NCI-H524 (cell line): ENCODE measurements around the gene ZNF45.
A peak's percentile ranks its signal among the peaks of the same experiment; 100 is the strongest.
"Not testable (repeated sequence)": the region's sequence is repeated elsewhere in the genome, so short reads cannot be mapped to it uniquely, and the experiment has no call there.

ENCODE experiments used
- DNase-seq, 2 experiments: peaks; one replicate each; lab custom pipeline; 2025; lab: John Stamatoyannopoulos, UW

ZNF45 gene

DNA sequence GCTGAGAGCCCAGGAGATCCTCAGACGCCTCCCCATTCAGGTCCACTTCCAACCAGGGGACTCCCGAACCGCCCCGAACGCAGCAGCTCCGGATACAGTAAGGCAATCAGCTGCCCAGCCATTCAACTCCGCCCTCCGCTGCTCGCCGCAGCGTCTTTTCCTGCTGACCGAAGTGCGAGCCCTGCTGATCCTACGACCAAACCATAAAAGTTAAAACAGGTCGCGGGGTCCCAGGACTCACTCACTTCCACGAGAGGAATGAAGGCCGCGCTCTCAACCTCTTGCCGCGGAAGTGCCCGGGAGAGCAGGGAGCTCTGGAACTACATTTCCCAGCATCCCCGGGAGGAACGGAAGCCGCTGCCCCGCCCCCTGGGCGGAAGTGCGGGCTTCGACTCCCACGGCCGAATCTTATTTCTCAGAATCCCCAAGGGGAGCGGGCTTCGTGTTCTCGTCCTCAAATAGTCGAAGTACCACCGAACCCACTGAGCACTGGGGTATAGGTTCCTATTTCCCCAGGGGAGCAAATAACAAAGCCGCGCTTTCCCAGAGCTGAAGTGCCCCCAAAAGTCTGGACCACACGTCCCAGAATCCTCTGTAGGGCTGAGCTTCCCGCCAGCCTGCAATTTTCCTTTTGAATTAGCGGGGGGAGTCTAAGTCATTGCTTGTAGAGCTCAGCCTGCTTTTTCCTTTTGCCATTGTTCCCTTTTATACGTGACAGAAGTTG is at the start of gene ZNF45:
ZNF45 (minus strand) TSS at position 298 of the 724 bp plus-strand sequence. CDS start 13,097 bp downstream, outside the sequence.
- DNase-seq, result peak; percentile 82 to 85

DNA sequence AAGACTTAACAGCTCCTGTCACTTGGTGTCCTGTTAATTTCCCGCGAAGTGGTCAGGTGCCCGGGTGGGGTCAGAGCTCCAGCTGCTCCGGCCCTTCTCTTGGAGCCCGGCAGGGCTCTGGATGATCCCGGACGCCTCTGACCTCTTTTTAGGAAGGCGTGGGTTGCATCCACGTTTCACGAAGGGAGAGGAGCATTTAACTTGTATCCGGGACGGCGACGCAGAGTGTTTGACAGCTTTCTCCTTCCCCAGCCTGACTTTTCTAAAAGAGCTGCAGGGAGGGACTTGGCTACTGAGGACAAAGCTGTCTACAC is 49.6 kb upstream of the ZNF45 start:
- DNase-seq, result peak in 1 of 2 experiments; percentile 9

DNA sequence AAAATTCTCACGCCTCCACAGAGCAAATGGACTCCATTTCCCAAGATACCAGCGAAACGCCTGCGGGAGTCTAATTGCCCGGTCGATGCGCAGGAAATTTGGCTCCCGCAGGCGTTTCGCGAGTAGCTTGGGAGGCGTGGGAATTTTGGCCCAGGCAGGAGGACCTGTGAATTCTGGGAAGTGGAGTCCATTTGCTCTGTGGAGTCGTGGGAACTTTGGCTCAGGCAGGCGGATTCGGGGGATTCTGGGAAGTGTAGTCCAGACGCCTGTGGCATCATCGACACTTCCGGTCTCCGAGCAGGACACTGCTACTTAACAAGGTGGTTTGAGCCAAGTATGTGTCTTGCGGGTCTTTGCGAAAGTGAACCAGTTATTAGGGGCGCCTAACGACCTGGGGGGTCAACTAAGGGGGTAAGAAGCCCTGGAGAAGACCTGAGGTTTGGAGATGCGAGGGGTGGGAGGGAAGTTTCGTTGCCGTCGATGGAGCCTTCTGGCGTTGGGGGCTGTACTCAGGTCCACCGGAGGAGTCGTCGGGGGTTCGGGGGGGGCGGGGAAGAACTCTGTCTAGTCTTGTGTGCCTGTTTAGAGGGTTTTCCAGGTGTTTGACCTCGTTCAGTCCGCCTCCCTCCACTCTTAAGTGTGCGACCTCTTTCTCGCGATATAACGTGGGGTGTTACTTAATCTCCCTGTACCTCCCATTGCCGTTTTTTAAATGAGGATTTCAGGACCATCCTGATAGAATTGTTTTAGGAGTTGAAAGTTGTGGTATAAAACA is 49.0 kb upstream of the ZNF45 start, which contains the start of gene ZNF155:
ZNF155 (plus strand) TSS at position 277 of the 775 bp plus-strand sequence. CDS start 4,356 bp downstream, outside the sequence.
- peak; percentile 97 to 98 for DNase-seq

DNA sequence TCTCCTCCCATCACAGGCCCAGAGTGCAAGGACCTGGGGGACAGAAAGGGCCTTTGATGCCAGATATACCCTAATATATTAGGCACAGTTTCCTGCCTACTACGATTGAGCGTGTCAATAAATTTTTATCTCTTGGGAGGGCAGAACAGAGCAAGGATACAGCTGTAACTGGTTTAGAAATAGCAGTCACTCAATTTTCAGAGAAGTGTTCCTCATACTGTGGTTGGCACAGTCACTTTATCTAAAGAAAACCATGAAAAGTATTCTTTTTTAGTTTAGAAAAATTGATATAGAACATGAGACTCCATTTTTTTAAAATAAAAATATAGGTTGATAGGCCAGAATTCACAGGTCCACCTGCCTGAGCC is 48.4 kb upstream of the ZNF45 start:
- no peak for DNase-seq

DNA sequence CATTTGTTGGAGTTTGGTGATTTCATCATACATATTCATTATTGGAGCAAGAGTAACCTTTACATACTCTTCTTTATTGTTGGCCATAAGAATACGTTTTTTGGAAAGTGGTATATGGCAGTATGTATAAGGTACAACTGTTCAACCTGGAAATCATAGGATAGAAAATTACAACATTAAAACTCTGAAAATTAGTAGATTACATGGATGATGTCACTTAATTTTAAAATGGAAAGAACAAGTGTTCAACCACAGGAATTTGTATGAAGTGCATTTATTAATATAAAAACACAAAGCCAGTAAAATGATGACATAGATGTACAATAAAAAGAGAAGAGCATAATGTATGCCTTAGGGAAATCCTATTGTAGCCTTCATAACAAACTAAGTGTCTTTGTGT is 41.6 kb upstream of the ZNF45 start:
- DNase-seq, result no peak

DNA sequence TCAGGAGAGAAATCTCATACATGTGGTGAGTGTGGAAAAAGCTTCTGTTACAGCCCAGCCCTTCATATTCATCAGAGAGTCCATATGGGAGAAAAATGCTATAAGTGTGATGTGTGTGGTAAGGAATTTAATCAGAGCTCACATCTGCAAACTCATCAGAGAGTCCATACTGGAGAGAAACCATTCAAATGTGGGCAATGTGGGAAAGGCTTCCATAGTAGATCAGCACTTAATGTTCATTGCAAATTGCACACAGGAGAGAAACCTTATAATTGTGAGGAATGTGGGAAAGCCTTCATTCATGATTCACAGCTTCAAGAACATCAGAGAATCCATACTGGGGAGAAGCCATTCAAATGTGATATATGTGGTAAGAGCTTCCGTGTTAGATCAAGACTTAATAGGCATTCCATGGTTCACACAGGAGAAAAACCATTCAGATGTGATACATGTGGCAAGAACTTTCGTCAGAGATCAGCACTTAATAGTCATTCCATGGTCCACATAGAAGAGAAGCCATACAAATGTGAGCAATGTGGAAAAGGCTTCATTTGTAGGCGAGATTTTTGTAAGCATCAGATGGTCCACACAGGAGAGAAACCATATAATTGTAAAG is 31.1 kb upstream of the ZNF45 start:
- DNase-seq, result no peak

DNA sequence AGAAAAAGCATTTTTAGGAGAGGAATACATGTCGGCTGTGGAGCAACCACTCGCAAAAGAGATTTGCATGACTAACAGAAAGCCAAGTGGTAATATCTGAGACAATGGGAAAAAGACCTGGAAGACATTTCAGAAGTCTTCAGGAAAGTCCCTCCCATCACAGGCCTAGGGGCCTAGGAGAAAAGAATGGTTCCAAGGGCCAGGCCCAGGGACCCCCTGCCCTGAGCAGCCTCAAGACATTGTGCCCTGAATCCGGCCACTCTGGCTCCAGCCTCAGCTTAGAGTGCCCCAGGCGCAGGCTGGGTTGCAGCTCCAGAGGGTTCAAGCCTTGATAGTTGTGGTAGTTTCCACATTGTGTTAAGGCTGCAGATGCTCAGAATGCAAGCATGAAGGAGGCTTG is 25.3 kb upstream of the ZNF45 start:
- DNase-seq, result no peak

DNA sequence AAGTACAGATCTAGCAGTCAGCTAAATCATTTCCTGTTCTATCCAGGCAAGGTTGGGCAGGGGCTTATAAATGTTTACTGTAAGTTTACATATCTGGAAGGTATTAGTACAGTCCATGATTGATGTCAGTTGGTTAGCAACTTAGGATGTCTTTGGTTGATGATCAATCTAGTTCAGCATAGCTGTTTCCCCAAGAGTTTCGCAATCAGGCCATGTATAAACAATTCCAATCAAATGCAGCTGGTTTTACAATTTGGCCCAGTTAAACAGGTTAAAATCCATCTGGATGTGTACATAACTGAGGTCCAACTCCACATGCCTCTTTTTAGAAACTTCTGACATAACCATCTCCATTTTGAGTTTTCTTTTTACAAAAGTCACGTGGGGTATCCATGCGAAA is 22.8 kb upstream of the ZNF45 start:
- no peak for DNase-seq

DNA sequence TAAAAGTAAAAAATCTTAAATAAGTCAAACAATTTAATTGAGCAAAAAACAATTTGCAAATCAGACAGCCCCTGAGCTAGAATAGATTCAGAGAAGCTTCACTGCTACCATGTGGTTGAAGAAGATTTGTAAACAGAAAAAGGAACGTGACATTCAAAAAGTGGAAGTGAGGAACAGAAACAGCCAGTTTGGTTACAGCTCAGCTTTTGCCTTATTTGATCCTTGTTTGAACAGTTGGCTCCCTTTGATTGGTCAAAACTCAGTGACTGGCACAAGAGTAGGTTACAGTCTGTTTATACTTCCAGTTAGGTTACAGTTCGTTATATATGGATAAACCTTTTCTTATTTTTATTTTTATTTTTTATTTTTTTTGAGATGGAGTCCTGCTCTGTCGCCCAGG is 21.7 kb upstream of the ZNF45 start:
- DNase-seq, result no peak

DNA sequence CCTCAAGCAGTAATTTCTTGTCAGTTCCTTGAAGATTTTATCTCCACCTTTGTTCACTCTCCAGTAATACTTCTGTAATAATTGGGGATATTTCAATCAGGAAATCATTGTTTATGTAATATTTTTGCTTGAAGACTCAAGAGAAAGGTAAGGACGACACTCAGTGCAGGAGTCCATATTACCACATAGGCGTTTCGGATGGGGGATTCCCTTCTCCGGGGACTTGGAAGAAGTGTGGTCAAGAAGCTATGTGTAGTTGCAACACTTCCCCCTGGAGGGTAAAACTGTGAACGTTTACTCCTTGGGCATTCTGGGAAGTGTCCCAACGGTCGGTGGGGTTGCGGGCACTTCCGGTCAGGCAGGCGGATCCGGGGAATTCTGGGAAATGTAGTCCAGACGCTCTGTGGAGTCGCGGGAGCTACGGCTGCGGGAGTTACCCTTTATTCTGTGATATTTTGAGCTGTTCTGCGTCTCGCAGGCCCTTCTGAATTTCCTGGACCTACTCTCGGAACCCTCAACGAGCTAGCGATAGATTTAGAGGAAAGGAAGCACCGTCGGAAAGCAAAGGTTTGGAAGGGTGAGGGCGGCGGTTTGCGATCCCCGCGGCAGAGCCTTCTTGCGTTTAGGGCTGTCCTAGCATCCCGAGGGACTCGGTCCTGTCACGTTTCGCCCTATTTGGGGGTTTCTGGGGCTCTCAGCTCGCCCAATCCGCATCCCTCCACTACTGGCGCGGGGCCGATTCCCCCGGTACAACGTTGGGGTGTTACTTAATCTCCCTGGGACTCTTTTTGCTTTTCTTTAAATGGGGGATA is 16.0 kb upstream of the ZNF45 start, which contains the start of gene ZNF221:
ZNF221 (plus strand) TSS at position 395 of the 812 bp plus-strand sequence. CDS start 11,499 bp downstream, outside the sequence.
- peak; percentile 92 to 97 for DNase-seq

DNA sequence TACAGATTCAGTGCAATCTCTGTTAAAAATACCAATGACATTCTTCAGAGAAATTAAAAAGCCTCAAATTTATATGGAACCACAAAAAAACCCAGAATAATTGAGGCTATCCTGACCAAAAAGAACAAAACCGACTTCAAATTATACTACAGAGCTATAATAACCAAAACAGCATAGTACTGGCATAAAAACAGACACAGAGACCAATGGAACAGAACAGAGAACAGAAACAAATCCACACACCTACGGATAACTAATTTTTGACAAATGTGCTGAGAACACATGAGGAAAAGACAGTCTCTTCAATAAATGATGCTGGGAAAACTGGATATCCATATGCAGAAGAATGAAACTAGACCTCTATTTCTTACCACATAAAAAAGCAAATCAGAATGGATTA is 14.7 kb upstream of the ZNF45 start:
- DNase-seq, result not testable (repeated sequence)

DNA sequence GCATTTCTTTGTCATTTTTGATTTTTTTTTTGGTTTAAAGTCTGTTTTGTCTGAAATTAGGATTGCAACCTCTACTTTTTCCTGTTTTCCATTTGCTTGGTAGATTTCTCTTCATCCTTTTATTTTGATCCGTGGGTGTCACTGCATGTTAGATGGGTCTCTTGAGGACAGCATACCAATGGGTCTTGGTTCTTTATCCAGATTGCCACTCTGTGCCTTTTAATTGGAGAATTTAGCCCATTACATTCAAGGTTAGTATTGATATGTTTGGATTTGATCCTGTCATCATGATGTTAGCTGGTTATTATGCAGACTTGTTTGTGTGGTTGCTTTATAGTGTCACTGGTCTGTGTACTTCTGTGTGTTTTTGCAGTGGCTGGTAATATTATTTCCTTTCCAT is 12.3 kb upstream of the ZNF45 start:
- DNase-seq, result not testable (repeated sequence)

DNA sequence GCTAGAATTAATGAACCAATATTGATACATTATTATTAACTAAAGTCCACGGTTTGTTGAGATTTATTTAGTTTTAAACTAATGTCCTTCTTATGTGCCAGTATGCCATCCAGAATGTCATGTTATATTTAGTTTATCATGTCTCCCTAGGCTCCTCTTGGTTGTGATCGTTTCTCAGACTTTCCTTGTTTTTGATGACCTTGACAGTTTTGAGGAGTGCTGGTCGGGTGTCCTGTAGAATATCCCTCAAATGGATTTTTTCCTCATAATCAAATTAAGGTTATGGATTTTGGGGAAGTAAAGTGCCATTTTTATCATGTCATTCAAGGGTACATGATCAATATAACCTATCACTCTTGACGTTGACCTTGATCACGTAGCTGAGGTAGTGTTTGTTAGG is 6.1 kb upstream of the ZNF45 start:
- DNase-seq, result no peak

DNA sequence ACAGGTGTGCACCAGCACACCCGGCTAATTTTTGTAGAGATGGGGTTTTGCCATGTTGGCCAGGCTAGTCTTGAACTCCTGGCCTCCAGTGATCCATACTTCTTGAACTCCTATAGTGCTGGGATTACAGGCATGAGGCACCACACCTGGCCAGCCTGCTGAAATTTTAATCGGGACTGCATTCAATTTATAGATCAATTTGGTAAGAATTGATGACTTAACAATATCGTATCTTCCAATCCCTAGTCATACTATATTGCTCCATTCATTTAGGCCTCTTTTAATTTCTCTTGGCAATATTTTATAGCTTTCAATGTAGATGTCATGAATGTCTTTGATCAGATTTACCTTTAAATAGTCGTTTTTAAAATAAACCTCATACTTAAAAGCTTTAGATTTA is 5.6 kb upstream of the ZNF45 start:
- no peak for DNase-seq

DNA sequence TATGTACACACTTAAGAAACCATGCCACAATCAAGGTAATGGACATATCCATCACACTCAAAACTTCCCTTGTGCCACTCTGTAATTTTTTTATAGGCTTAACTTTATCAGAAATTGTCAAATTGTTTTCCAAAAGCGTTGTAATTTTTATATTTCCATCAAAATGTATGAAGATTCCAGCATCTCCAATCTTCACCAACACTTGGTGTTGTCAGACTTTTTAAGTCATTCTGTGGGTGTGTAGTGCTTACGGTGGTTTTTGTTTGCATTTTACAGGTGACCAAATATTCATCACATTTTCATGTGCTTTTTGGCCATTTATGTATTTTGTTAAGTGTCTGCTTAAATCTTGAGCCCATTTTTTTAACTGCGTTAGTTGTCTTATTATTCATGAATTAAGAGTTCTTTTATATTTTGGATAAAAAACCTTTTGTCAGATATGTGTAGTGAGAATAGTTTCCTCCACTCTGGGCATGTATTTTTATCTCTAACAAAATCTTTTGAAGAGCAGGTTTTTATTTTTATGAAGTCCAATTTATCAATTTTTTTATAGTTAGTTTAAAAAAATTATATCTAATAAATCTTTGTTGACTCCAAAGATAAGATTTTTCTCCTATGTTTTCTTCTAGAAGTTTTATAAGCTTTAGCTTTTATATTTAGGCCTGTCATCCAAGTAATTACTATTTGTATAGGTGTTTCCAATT is 4.6 kb upstream of the ZNF45 start:
- no peak for DNase-seq

DNA sequence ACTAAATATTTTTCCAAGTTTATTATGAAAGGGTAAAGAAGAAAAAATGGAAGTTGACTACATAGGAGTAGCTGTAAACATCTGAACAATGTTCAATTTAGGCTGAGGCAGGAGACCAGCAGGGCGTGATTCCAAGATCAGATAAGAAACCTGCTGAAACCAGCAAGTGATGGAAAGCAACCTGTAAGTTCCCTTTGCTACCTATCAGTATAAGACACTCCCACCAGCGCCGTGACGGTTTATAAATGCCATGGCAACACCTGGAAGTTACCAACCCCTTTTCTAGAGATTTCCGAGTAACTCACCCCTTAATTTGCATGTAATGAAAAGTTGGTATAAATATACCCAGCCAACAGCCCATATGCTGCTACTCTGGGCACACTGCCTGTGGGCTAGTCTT is 1.1 kb upstream of the ZNF45 start:
- DNase-seq, result no peak

DNA sequence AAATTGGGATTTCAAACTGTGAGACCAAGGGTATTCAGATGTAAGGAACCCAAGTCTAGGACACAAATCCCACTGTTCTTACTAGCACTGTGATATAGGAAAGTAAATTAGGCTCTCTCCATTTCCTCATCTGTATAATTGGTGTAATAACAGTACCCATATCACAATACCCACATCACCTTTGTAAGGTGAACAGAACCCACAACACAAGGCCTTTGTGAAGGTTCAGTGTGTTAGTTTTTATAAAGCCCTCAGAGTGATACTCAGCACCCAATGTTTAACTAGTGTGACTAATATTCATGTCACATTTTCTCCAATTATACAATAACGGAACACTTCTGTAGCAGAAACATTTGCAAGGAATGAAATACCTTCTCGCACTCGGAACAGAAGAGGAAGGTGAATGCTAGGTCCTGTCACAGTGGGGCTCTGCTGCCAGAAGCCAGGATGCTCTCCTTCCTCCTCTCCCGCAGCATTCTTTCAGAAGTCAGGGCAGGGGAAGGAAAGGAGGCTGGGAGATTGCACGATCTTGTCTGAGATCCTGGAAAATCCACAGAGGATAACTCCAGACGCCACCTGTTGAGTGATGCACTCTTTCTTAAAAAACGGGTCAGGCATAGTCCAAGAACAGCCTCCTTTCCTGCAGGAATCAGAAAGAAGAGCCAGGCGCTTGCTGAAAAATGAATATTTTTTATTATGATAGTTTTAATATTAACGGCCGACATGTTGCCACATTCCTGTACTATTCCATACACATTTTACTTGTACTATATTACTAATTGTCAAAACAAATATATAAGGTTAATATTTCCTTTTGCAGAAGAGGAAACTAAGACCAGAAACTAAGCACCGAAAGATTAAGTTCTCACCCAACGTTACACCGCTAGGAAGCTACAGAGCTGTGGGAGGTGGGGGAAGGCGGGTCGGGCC is 762 bp downstream of the ZNF45 start:
- DNase-seq, result peak in 1 of 2 experiments; percentile 1

DNA sequence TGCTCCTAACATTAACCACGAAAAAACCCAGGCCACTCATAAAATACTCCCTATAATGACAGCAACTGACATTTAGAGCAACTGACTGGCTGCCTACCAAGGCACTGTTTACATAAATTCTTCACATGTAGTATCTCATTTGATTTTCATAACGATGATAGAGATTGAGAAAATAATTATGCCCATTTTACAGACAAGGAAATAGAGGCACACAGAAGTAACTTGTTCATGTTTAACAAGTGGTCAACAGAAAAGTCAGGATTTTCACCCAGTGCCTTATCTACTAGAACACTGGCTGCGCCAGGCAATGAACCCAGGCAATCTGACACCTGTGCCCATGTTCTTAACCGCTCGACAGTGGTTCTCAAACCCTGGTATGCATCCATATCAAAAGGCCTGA is 6.3 kb downstream of the ZNF45 start:
- DNase-seq, result no peak

DNA sequence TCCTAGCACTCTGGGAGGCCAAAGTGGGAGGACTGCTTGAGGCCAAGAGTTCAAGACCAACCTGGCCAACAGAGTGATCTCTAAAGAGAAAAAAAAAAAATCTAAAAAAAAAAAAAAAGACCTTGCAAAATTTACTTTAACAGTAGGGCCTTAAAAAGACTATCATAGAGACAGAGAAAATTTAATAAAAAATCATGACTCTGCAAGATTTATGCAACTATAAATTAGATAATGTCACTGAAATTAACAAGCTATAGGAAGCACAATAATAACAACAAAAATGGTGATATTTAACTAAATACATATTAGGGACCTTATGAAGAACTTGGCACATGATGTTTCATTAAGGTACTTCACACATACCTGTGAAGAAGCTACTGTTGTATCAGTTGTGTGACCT is 11.2 kb downstream of the ZNF45 start:
- DNase-seq, result no peak

DNA sequence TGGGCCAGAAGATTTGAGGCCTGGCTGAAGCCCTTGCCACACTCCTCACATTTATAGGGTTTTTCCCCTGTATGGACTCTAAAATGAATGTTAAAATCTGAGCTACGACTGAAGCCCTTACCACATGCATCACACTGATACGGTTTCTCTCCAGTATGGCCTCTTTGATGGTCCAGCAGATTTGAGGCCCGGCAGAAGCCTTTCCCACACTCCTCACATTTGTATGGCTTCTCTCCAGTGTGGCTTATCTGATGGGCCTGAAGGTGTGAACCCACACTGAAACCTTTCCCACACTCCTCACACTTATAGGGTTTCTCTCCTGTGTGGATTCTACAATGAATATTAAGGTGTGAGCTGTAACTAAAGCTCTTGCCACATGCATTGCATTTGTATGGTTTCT is 21.0 kb downstream of the ZNF45 start:
- DNase-seq, result no peak
